ENCODE measurements around the gene FCRL4. TPM values are rescaled to one million over a fixed set of nuclear protein-coding genes. Genes with fewer than 3 reads are reported as not detected.

The FCRL4 gene
- total RNA-seq (not detected), polyA plus RNA-seq (ENCODE audit: insufficient read depth, low read depth, low replicate concordance) (not detected)
- long read RNA-seq, donor 1 = 0 reads
- long read RNA-seq, donor 2 = 0 reads
- long read RNA-seq, donor 3 = 0 reads
- long read RNA-seq, donor 4 = 0 reads
- long read RNA-seq, donor 5 = 0 reads
- long read RNA-seq, donor 6 = 0 reads
- long read RNA-seq, donor 7 = 0 reads
- long read RNA-seq, donor 8 = 0 reads
- long read RNA-seq, donor 9 = 0 reads
- long read RNA-seq, donor 10 = 0 reads

DNA sequence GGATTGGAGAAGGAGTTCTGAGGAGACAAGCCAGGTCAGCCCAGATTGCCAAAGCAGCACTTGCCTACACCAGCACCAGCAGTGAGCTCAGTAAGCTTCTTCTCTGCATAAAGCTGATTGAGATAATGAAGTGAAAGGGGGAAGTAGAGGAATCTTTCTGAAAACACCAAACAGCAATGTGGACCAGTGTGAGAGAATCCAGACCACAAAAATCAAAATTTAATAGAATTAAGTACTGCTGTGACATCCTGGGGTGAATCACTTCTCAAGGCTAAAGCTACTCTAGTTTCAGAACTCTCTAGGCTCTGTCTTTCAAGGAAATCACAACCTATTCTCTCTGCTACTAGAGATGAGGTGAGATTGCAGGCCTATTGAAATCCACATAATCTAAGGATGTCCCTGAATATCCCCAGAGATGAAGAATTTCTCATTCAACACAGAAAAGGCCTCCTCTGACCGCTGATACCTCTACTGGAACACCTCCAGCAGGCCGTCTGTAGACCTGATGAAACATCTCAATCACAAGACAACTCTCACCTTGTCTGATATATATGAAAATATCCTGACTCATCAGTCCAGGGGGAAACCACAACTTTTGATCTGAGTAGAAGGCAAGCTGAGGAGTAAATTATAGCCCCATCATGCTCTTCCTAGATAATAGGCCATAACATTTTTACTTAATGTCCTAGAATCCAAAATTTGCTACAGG is at the start of gene FCRL4:
Gene FCRL4 (minus strand): TSS at position 127 of the 709 bp plus-strand sequence. CDS start 141 bp downstream, outside the sequence.
- no peaks in the 10 kb centered on the region for H3K4me1 ChIP-seq (ENCODE audit: control insufficient read depth in 2 of 3, insufficient read depth in 2 of 3, low read depth in 1 of 3, low read length in 3 of 3)
- H3K27me3 ChIP-seq (ENCODE audit: control insufficient read depth, insufficient read depth, low read length) = no peaks in the 10 kb centered on the region
- H3K27ac ChIP-seq (ENCODE audit: low read depth in 2 of 2, low read length in 2 of 2) = no peak within 1 kb of the TSS
- no peak within 1 kb of the TSS for H3K9ac ChIP-seq (ENCODE audit: low read length in 3 of 3)
- H3K9me3 ChIP-seq (ENCODE audit: control insufficient read depth in 2 of 3, insufficient read depth in 1 of 3, low read length in 3 of 3) = no peaks in the 10 kb centered on the region
- intact Hi-C loops (cut with DNase I) = no loop called here
- no peaks in the 10 kb centered on the region for H3K36me3 ChIP-seq (ENCODE audit: control insufficient read depth in 2 of 3, insufficient read depth in 3 of 3, low read length in 3 of 3)
- FAIRE-seq (no peak), DNase-seq (no peak)
- TF ChIP-seq, protein P1, sequence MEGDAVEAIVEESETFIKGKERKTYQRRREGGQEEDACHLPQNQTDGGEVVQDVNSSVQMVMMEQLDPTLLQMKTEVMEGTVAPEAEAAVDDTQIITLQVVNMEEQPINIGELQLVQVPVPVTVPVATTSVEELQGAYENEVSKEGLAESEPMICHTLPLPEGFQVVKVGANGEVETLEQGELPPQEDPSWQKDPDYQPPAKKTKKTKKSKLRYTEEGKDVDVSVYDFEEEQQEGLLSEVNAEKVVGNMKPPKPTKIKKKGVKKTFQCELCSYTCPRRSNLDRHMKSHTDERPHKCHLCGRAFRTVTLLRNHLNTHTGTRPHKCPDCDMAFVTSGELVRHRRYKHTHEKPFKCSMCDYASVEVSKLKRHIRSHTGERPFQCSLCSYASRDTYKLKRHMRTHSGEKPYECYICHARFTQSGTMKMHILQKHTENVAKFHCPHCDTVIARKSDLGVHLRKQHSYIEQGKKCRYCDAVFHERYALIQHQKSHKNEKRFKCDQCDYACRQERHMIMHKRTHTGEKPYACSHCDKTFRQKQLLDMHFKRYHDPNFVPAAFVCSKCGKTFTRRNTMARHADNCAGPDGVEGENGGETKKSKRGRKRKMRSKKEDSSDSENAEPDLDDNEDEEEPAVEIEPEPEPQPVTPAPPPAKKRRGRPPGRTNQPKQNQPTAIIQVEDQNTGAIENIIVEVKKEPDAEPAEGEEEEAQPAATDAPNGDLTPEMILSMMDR (IDR thresholded peaks at IDR 0.05; ENCODE audit: borderline replicate concordance, extremely low read depth, insufficient read depth) = no peak
- H3K4me3 ChIP-seq (ENCODE audit: low read length in 3 of 3) = no peak within 1 kb of the TSS

DNA sequence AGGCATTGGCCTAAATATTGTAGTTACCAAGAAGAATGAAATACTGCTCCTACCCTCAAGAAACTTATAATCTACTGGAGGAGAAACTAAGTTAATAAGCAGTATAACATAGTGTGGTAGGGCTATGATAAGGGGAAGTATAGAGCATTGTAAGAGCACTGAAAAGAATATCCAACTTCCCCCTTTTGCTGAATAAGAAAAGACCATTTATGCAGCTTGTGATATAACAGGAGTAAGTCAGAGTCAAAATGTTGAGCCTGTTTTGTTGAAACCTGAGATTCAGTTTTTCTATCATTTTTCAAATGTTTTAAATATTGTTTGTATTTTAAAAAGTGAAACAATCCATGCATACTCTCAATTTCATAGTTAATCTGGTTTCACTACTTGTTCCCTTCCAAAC is 48.3 kb upstream of the FCRL4 start:
- Histone ChIP-seq H3K9ac (ENCODE audit: low read length in 3 of 3) (no peak overlapping the region), H3K27me3 (ENCODE audit: control insufficient read depth, insufficient read depth, low read length) (no peaks in the 10 kb centered on the region), H3K27ac (ENCODE audit: low read depth in 2 of 2, low read length in 2 of 2) (no peak overlapping the region), H3K4me1 (ENCODE audit: control insufficient read depth in 2 of 3, insufficient read depth in 2 of 3, low read depth in 1 of 3, low read length in 3 of 3) (no peaks in the 10 kb centered on the region), H3K4me3 (ENCODE audit: low read length in 3 of 3) (no peak overlapping the region), H3K36me3 (ENCODE audit: control insufficient read depth in 2 of 3, insufficient read depth in 3 of 3, low read length in 3 of 3) (no peaks in the 10 kb centered on the region), H3K9me3 (ENCODE audit: control insufficient read depth in 2 of 3, insufficient read depth in 1 of 3, low read length in 3 of 3) (no peaks in the 10 kb centered on the region)
- intact Hi-C loops (cut with DNase I) = no loop called here
- TF ChIP-seq, protein P1 (IDR thresholded peaks at IDR 0.05; ENCODE audit: borderline replicate concordance, extremely low read depth, insufficient read depth) = no peak
- DNase-seq (no peak), FAIRE-seq (no peak)

DNA sequence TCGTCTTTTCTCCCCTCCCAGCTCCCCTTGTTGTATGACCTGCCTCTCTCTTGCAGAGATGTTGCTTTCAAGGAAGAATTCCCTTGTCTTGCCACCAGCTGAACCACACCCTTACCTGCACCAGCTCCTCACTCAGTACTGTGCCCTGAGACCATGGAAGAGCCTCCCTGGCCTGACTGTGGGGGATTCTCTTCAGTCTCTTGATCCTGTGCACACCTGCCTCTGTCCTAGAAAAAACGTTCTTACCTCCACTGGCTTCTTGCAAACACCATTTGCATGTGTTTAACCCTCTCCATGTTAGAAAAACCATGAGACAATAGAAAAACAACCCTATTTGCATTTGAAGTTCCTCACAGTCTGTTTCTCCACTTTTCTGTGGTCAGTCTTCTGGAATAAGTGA is 43.3 kb upstream of the FCRL4 start:
- H3K36me3 ChIP-seq (ENCODE audit: control insufficient read depth in 2 of 3, insufficient read depth in 3 of 3, low read length in 3 of 3) = no peaks in the 10 kb centered on the region
- no peak overlapping the region for H3K9ac ChIP-seq (ENCODE audit: low read length in 3 of 3)
- no peak overlapping the region for H3K27ac ChIP-seq (ENCODE audit: low read depth in 2 of 2, low read length in 2 of 2)
- intact Hi-C loops (cut with DNase I) = no loop called here
- H3K9me3 ChIP-seq (ENCODE audit: control insufficient read depth in 2 of 3, insufficient read depth in 1 of 3, low read length in 3 of 3) = no peaks in the 10 kb centered on the region
- no peaks in the 10 kb centered on the region for H3K27me3 ChIP-seq (ENCODE audit: control insufficient read depth, insufficient read depth, low read length)
- no peak overlapping the region for H3K4me3 ChIP-seq (ENCODE audit: low read length in 3 of 3)
- DNase-seq = no peak
- no peaks in the 10 kb centered on the region for H3K4me1 ChIP-seq (ENCODE audit: control insufficient read depth in 2 of 3, insufficient read depth in 2 of 3, low read depth in 1 of 3, low read length in 3 of 3)
- no peak for FAIRE-seq
- TF ChIP-seq, protein P1 (IDR thresholded peaks at IDR 0.05; ENCODE audit: borderline replicate concordance, extremely low read depth, insufficient read depth) = no peak

All from kidney (tissue), 22 donors.